HL-60 (cell line): ENCODE results near the gene RAI2.

Experiments
- CTCF ChIP-seq: IDR thresholded peaks from one replicate; pipeline ENCODE4 v1.5.1; 2011; ENCODE audit warnings: low read length, control low read depth, inconsistent platforms; ENCODE audit not compliant: insufficient read depth
- GABPA ChIP-seq: IDR thresholded peaks from 2 replicates; pipeline ENCODE4 v1.6.1; 2012; ENCODE audit warnings: low read depth
- POLR2AphosphoS5 ChIP-seq: IDR thresholded peaks from 2 replicates; pipeline ENCODE4 v1.6.1; 2012; ENCODE audit warnings: low read depth
- REST ChIP-seq: IDR thresholded peaks from 2 replicates; pipeline ENCODE4 v1.6.1; 2012; ENCODE audit warnings: low read depth; ENCODE audit not compliant: insufficient replicate concordance

GRCh38 chrX:17844236-17844635, 16.9 kb downstream of the RAI2 start:
- TF ChIP-seq CTCF (no peak), GABPA (no peak), POLR2AphosphoS5 (no peak), REST (no peak)
